ENCODE data around the gene SNRPA1. TPM values are rescaled to one million over a fixed set of nuclear protein-coding genes. Genes with fewer than 3 reads are reported as not detected.

The SNRPA1 gene
- total and polyA plus RNA-seq, 4 donors = 37.6 to 54.1 (median 47.8) TPM

DNA sequence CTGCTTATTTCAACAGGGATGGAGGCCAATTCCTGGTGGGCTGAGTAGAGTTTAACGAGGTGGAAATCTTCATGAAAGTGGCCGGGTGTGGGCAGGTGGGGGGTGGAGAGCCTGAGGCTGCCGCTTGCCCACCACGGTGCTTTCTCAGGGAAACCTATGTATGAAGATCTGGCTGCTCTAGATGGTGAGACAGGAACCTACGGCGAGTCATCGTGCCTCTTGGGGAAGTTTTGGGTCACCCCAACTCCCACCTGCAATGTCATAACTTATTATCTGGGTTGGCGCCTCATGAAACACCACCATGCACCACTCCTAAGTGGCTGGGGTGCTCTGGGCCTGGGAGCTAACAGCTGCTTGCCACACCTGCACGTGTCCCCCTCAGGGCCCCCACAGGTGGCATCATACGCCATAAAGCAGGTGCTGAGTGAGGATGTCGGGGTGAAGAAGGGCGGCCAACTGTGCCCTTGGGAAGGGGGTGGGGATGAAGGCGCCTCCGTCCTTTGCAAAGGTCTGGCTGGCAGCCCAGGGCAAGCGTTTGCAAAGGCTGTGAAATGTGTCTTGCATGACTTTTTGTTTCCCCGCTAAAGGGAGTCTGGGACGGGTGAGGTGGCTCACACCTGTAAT is 27.9 kb upstream of the SNRPA1 start:
- DNase-seq (no peak), ATAC-seq (ENCODE audit: low FRiP score) (no peak)
- Histone ChIP-seq H3K9me3 (ENCODE audit: control insufficient read depth, low read length) (no peaks in the 10 kb centered on the region), H3K27ac (ENCODE audit: low read depth in 1 of 2, low read length in 2 of 2) (no peak overlapping the region), H3K36me3 (ENCODE audit: control insufficient read depth in 1 of 2, insufficient read depth in 2 of 2, low read length in 1 of 2) (no peaks in the 10 kb centered on the region), H3K4me1 (ENCODE audit: control insufficient read depth in 1 of 2, insufficient read depth in 2 of 2, low read length in 2 of 2) (no peaks in the 10 kb centered on the region), H3K27me3 (ENCODE audit: control insufficient read depth in 1 of 2, insufficient read depth in 2 of 2, low read length in 1 of 2) (no peaks in the 10 kb centered on the region), H3K4me3 (ENCODE audit: low read length in 2 of 2) (no peak overlapping the region)
- WGBS, 2 donors = 89 to 90% methylated on average over 17 of the region's 17 CpGs
- intact Hi-C loops (cut with DNase I) = no loop called here

GRCh38 chr15:101322016-101322695 is 27.1 kb upstream of the SNRPA1 start:
- WGBS, 2 donors = 88 to 89% methylated on average over 21 of the region's 21 CpGs
- Histone ChIP-seq H3K4me3 (ENCODE audit: low read length in 2 of 2) (no peak overlapping the region), H3K36me3 (ENCODE audit: control insufficient read depth in 1 of 2, insufficient read depth in 2 of 2, low read length in 1 of 2) (no peaks in the 10 kb centered on the region), H3K4me1 (ENCODE audit: control insufficient read depth in 1 of 2, insufficient read depth in 2 of 2, low read length in 2 of 2) (no peaks in the 10 kb centered on the region), H3K27me3 (ENCODE audit: control insufficient read depth in 1 of 2, insufficient read depth in 2 of 2, low read length in 1 of 2) (no peaks in the 10 kb centered on the region), H3K9me3 (ENCODE audit: control insufficient read depth, low read length) (no peaks in the 10 kb centered on the region), H3K27ac (ENCODE audit: low read depth in 1 of 2, low read length in 2 of 2) (no peak overlapping the region)
- intact Hi-C loops (cut with DNase I) = no loop called here
- DNase-seq (no peak), ATAC-seq (ENCODE audit: low FRiP score) (no peak)

GRCh38 chr15:101320501-101321052 is 25.5 kb upstream of the SNRPA1 start:
- H3K4me3 ChIP-seq (ENCODE audit: low read length in 2 of 2) = no peak overlapping the region
- intact Hi-C loops (cut with DNase I) = no loop called here
- H3K27me3 ChIP-seq (ENCODE audit: control insufficient read depth in 1 of 2, insufficient read depth in 2 of 2, low read length in 1 of 2) = no peaks in the 10 kb centered on the region
- H3K27ac ChIP-seq (ENCODE audit: low read depth in 1 of 2, low read length in 2 of 2) = no peak overlapping the region
- WGBS, 2 donors = 26 to 39% methylated on average over 21 of the region's 21 CpGs
- peak; percentile 60 for ATAC-seq (ENCODE audit: low FRiP score)
- DNase-seq = peak in 1 of 2 donors; percentile 84
- H3K36me3 ChIP-seq (ENCODE audit: control insufficient read depth in 1 of 2, insufficient read depth in 2 of 2, low read length in 1 of 2) = no peaks in the 10 kb centered on the region
- no peaks in the 10 kb centered on the region for H3K4me1 ChIP-seq (ENCODE audit: control insufficient read depth in 1 of 2, insufficient read depth in 2 of 2, low read length in 2 of 2)
- H3K9me3 ChIP-seq (ENCODE audit: control insufficient read depth, low read length) = no peaks in the 10 kb centered on the region

DNA sequence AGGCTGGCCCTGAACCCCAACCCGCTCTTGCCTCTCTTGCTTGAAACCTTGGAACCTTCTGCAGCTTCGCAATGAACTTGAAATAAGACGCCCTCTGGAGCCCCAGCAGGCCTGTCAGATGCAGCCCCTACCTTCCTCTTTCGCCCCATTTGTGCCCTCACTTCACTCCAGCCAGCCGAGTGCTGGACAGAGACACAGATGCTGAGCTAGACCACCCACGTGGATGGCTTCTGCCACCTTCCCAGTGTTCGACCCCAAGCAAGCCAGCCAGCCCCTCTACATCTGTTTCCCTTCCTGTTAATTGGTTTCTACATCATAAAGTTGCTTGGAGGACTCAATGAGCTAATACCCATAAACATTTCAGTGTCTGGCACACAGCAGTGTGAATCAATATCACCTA is 23.8 kb upstream of the SNRPA1 start:
- Histone ChIP-seq H3K9me3 (ENCODE audit: control insufficient read depth, low read length) (no peaks in the 10 kb centered on the region), H3K27ac (ENCODE audit: low read depth in 1 of 2, low read length in 2 of 2) (no peak overlapping the region), H3K36me3 (ENCODE audit: control insufficient read depth in 1 of 2, insufficient read depth in 2 of 2, low read length in 1 of 2) (no peaks in the 10 kb centered on the region), H3K4me1 (ENCODE audit: control insufficient read depth in 1 of 2, insufficient read depth in 2 of 2, low read length in 2 of 2) (no peaks in the 10 kb centered on the region), H3K27me3 (ENCODE audit: control insufficient read depth in 1 of 2, insufficient read depth in 2 of 2, low read length in 1 of 2) (no peaks in the 10 kb centered on the region), H3K4me3 (ENCODE audit: low read length in 2 of 2) (no peak overlapping the region)
- no peak for DNase-seq
- 50 to 53% methylated on average over 7 of the region's 7 CpGs for WGBS, 2 donors
- intact Hi-C loops (cut with DNase I) = no loop called here
- ATAC-seq (ENCODE audit: low FRiP score) = no peak

GRCh38 chr15:101318147-101318819 is 23.2 kb upstream of the SNRPA1 start:
- no peaks in the 10 kb centered on the region for H3K9me3 ChIP-seq (ENCODE audit: control insufficient read depth, low read length)
- H3K27me3 ChIP-seq (ENCODE audit: control insufficient read depth in 1 of 2, insufficient read depth in 2 of 2, low read length in 1 of 2) = no peaks in the 10 kb centered on the region
- no peak for ATAC-seq (ENCODE audit: low FRiP score)
- no peak overlapping the region for H3K27ac ChIP-seq (ENCODE audit: low read depth in 1 of 2, low read length in 2 of 2)
- 83 to 84% methylated on average over 20 of the region's 20 CpGs for WGBS, 2 donors
- H3K4me1 ChIP-seq (ENCODE audit: control insufficient read depth in 1 of 2, insufficient read depth in 2 of 2, low read length in 2 of 2) = no peaks in the 10 kb centered on the region
- intact Hi-C loops (cut with DNase I) = no loop called here
- no peak for DNase-seq
- H3K4me3 ChIP-seq (ENCODE audit: low read length in 2 of 2) = no peak overlapping the region
- no peaks in the 10 kb centered on the region for H3K36me3 ChIP-seq (ENCODE audit: control insufficient read depth in 1 of 2, insufficient read depth in 2 of 2, low read length in 1 of 2)

- H3K27ac ChIP-seq (ENCODE audit: low read depth in 1 of 2, low read length in 2 of 2) = no peak overlapping the region
- H3K4me1 ChIP-seq (ENCODE audit: control insufficient read depth in 1 of 2, insufficient read depth in 2 of 2, low read length in 2 of 2) = no peaks in the 10 kb centered on the region
- intact Hi-C loops (cut with DNase I) = no loop called here
- no peaks in the 10 kb centered on the region for H3K9me3 ChIP-seq (ENCODE audit: control insufficient read depth, low read length)
- H3K4me3 ChIP-seq (ENCODE audit: low read length in 2 of 2) = no peak overlapping the region
- WGBS, 2 donors = 75 to 81% methylated on average over 6 of the region's 6 CpGs
- no peak for ATAC-seq (ENCODE audit: low FRiP score)
- no peaks in the 10 kb centered on the region for H3K36me3 ChIP-seq (ENCODE audit: control insufficient read depth in 1 of 2, insufficient read depth in 2 of 2, low read length in 1 of 2)
- DNase-seq = no peak
- no peaks in the 10 kb centered on the region for H3K27me3 ChIP-seq (ENCODE audit: control insufficient read depth in 1 of 2, insufficient read depth in 2 of 2, low read length in 1 of 2)
These were observed 22.4 kb upstream of the SNRPA1 start for GRCh38 chr15:101317336-101317872.

DNA sequence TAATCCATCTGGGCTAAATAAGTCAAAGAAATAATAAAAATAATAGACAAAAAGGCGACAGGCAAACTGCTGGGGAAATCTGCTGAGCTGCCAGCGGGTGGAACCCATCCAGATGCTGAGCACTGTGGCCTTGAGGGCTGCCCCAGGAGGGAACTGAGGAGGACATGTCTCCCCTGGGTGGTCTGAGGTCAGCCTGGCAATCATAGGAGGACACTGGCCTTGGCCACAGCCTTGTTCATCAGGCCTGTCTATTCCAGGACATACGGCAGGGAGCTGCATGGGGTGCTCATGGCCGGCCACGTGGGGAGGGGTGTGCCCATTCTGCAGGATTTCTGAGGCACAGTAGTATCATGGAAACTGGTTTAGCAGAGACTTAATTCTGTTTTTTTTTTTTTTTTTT is 21.5 kb upstream of the SNRPA1 start:
- ATAC-seq (ENCODE audit: low FRiP score) (no peak), DNase-seq (no peak)
- 71 to 85% methylated on average over 5 of the region's 5 CpGs for WGBS, 2 donors
- H3K27me3 ChIP-seq (ENCODE audit: control insufficient read depth in 1 of 2, insufficient read depth in 2 of 2, low read length in 1 of 2) = no peaks in the 10 kb centered on the region
- H3K4me3 ChIP-seq (ENCODE audit: low read length in 2 of 2) = no peak overlapping the region
- H3K27ac ChIP-seq (ENCODE audit: low read depth in 1 of 2, low read length in 2 of 2) = no peak overlapping the region
- intact Hi-C loops (cut with DNase I) = no loop called here
- no peaks in the 10 kb centered on the region for H3K4me1 ChIP-seq (ENCODE audit: control insufficient read depth in 1 of 2, insufficient read depth in 2 of 2, low read length in 2 of 2)
- H3K36me3 ChIP-seq (ENCODE audit: control insufficient read depth in 1 of 2, insufficient read depth in 2 of 2, low read length in 1 of 2) = no peaks in the 10 kb centered on the region
- no peaks in the 10 kb centered on the region for H3K9me3 ChIP-seq (ENCODE audit: control insufficient read depth, low read length)

GRCh38 chr15:101315736-101316135 is 20.7 kb upstream of the SNRPA1 start:
- Histone ChIP-seq H3K27me3 (ENCODE audit: control insufficient read depth in 1 of 2, insufficient read depth in 2 of 2, low read length in 1 of 2) (no peaks in the 10 kb centered on the region), H3K27ac (ENCODE audit: low read depth in 1 of 2, low read length in 2 of 2) (no peak overlapping the region), H3K36me3 (ENCODE audit: control insufficient read depth in 1 of 2, insufficient read depth in 2 of 2, low read length in 1 of 2) (no peaks in the 10 kb centered on the region), H3K4me1 (ENCODE audit: control insufficient read depth in 1 of 2, insufficient read depth in 2 of 2, low read length in 2 of 2) (no peaks in the 10 kb centered on the region), H3K9me3 (ENCODE audit: control insufficient read depth, low read length) (no peaks in the 10 kb centered on the region), H3K4me3 (ENCODE audit: low read length in 2 of 2) (no peak overlapping the region)
- DNase-seq = no peak
- no peak for ATAC-seq (ENCODE audit: low FRiP score)
- intact Hi-C loops (cut with DNase I) = no loop called here
- 86% methylated on average over 10 of the region's 10 CpGs for WGBS, 2 donors

Data from aorta (tissue), 5 donors.